HG02943 (cell line): Measurements from ENCODE around the gene ALG5.

Experiments used
- ATAC-seq: cut with Tn5 transposase; IDR thresholded peaks from one replicate; pipeline ENCODE4 v1.9.1; 2021; ENCODE audit warnings: mild to moderate bottlenecking, low read depth, moderate library complexity; ENCODE audit not compliant: unreplicated experiment

Gene ALG5

DNA sequence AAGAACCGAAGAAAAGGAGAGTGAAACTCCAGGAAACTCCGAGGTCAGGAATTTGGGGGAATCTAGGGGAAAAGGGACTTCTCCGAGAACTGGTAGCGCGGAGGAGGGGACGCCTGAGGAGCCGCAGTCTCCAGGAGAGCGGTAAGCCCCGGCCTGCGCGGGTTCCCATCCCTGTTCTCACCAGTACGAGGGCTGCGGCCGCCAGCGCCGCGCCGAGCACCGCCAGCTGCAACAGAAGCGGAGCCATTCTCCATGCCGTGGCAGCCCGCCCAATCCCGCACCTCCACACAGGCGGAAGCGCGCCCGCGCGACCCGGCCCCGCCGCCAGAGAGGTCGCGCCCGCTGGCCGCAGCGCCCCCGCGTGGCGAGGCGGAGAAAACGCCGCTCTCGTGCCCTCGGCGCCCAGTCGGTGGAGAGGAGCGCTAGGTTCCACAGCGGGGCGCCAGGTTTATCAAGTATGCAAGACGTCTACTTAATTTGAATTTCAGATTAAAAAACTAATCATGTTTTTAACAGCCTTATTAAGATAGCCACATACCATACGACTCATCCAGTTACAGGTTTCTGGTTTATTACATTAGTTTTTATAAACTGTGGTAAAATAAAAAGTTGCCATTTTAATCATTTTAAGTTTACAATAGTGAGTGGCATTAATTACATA is at the start of gene ALG5:
ALG5 (minus strand) TSS at position 287 of the 661 bp plus-strand sequence; CDS start at position 247, 40 bp downstream.
- peak; percentile 53 for ATAC-seq

- ATAC-seq: no peak
These were observed 48.7 kb upstream of the ALG5 start for GRCh38 chr13:37047846-37048245.

DNA sequence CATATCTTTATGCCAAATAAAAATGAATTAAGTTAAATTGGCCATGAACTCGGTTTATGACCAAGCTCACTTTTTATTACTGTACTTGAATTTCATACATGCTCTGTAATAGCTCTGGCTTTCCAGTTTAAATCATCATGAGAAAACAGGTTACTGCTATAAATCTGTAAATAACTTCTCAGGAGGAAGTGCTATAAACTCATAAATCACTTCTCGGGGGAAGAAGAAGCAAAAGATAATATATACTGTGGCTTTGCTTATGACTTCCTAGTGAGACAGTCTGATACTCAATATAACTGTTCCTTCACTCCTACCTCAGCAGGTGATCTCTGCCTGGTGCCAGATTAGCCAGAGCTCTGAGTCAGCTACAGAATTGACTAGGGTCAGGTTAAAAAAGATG is 47.9 kb upstream of the ALG5 start:
- ATAC-seq: no peak

DNA sequence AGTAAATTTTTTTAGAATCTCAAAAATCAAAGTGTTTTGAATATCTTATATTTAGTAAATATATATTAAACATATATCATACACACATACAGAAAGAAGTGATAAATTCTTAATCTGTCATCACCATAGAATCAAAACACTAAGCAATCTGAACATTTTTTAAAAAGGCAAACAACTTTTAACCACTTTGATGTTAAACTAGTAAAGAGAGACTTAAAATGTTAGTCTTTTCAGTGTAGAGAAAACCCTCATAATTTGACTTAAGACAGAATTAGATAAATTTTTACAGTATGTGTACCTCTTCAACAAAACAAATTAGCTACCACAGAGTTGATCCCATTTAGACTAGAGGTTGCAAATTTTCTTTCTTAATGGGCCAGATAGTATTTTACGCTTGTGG is 46.9 kb upstream of the ALG5 start:
- no peak for ATAC-seq

- ATAC-seq: no peak
These were observed 41.6 kb upstream of the ALG5 start for GRCh38 chr13:37040789-37041188.

DNA sequence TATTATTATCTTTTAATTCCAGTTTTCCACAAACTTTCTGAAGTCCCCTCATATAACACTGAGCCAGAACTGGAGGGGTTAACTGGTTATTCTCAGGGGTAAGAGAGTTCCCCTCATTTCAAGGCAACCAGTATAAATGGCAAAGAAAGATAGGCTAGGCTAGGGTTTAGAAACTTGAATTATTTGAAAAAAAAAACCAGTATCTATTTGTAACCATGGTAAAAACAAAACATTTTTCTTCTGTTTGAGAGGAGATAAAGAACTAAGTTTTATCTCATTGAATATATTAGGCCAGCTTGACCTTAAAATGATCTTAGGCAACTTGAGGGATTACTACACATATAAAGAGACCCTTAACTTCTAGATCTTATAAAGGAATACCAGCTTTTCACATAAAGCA is 40.8 kb upstream of the ALG5 start:
- no peak for ATAC-seq

- ATAC-seq: no peak
These were observed 38.1 kb upstream of the ALG5 start for GRCh38 chr13:37037241-37037640.

DNA sequence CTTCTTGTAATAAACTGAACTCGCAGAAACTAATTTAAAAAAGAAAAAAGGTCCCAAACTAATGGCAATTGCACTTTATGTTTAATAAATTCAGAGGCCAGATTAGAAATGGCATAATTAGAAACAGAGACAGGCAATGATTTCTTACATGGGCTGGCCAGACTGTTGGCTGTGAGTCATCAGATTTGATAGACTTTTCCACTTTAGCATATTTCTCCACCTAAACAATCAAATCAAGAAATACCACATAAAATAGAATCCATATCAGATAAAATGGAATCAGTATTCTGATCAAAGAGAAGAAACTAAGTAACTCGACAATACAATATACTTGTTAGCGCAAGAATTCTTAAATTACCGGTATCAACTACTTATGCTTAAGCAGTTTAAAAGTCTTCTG is 30.5 kb upstream of the ALG5 start:
- ATAC-seq: no peak

GRCh38 chr13:37027639-37028038 is 28.5 kb upstream of the ALG5 start:
- ATAC-seq: no peak

DNA sequence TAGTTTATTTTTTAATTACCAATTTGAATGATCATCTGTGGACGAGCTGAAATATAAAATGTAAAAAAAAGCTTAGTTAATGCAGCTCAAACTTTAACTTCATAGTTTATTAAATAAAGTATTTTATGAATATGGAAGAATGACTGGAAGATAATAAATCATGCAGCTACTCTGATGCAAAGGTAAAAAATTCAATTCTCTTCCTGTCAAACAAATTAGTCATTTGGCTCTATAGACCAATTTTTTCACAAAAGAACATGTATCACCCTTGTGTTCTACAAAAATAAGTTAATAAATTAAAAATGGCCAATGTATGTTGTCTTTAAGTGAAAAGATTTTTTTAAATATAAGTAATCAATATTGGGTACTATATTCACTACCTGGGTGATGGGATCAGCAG is 27.6 kb upstream of the ALG5 start:
- no peak for ATAC-seq

- no peak for ATAC-seq
These were observed 24.7 kb upstream of the ALG5 start for GRCh38 chr13:37023871-37024270.

DNA sequence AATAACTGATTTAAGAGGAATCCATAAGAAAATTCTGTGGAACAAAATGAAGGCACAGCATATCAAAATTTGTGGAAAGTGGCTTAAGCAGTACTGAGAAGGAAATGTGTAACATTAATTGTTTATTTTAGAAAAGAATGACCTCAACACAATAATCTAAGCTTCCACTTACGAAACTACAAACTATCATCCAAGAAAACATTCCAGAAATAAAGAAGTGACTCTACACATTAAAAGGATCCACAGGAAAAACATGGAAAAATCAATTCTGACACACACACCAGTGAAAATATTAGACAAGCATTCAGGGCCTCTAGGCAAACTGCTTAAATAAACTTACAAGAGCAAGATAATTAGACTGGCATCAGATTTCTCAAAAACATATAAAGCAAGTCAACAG is 15.5 kb upstream of the ALG5 start:
- ATAC-seq: no peak

- ATAC-seq: no peak
These were observed 12.6 kb upstream of the ALG5 start for GRCh38 chr13:37011788-37012187.

DNA sequence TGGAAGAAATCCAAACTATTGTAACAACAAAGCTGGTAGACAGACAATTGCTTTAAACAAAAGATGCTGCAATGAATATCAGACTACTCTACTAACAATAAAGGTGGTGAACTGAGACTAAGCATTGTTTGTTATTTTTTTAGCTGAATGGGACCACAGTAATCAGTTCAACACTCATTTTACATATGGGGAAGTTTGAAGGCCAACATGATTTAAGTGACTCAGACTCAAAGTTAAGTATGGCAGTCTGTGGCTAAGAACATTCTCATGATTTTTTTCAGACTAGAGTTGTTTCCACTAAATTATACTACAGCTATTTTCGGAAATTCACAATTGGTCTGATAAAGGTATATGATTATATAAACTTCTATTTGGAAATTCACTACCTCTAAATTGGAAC is 11.9 kb upstream of the ALG5 start:
- no peak for ATAC-seq

GRCh38 chr13:37010424-37010823 is 11.3 kb upstream of the ALG5 start:
- ATAC-seq: no peak

DNA sequence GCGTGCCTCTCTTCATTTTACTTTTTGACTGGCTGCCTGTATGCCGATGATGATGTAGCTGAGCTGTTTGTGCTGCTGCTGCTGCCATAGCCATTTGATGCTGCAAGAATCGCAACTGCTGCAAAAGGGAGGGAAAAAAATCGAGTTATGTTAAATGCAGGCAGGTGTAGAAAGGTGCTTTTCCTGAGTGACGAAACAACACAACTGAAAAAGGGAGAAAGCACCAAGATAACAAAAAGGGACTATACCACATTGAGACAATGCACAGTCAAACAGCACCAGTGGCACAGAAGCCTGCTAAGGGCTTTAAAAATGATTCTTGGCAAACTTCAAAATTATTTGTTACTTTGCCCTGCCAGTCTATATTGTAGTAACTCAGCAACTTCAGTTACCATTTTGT is 10.6 kb upstream of the ALG5 start:
- no peak for ATAC-seq

GRCh38 chr13:37001921-37002250 is 2.7 kb upstream of the ALG5 start:
- ATAC-seq: no peak

GRCh38 chr13:36998624-36999041 is 507 bp downstream of the ALG5 start:
- no peak for ATAC-seq

GRCh38 chr13:36997716-36998427 is 1.3 kb downstream of the ALG5 start:
- no peak for ATAC-seq

- ATAC-seq: no peak
These were observed 6.8 kb downstream of the ALG5 start for GRCh38 chr13:36992362-36992761.

DNA sequence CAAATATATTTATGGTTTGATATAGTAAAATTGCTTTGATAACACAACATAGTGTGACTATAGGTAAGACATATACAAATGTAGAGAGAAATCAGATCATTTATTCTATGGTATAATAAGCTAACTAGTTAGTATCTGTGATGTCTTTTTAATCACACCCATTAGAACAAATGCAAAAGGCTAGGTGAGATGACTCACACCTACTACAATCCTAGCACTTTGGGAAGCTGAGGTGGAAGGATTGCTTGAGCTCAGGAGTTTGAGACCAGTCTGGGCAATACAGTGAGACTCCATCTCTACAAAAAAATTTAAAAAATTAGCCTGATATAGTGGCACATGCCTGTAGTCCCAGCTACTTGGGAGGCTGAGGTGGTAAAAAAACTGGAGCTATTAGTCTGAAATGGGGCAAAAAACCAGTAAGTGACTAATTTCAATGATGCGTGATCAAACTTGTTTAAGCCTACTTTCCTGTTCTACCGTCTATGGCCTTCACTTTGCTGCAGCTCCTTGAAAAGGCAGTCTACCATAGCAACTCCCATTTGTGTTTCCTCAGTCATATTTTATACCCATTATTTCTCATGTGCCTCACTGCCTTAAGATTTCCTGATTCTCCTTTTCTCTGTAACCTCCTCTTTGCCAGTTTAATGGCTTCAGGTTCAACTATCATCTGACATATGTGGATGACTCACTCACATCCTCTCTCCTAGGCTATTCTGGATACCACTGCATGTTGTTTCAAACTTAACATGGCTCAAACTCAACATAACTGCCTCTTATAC is 12.5 kb downstream of the ALG5 start:
- ATAC-seq: no peak
